T1000 (cell line): ENCODE results near the gene KMT5B.

Experiments used
- DNase-seq: peaks from one replicate; lab custom pipeline; 2025; ENCODE audit warnings: mixed read lengths; lab: John Stamatoyannopoulos, UW

KMT5B gene

DNA sequence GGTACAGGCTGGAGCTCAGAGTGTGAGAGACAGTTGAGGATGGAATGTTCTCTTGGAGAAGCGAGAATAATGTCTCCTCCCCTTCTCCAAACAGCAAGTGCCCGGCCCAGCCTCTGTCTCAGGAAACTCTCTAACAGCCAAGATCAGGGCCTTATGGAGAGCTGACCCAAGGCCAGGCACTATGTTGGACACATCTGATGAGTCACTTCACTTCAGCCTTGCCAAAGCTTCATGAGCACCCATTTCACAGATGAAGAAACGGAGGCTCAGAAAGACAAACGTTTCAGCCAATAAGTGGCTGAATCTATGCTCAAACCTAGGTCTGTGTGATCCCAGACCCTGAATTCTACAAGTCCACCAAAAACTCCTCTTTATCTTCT, 69.8 kb downstream of the KMT5B start:
- DNase-seq: no peak

DNA sequence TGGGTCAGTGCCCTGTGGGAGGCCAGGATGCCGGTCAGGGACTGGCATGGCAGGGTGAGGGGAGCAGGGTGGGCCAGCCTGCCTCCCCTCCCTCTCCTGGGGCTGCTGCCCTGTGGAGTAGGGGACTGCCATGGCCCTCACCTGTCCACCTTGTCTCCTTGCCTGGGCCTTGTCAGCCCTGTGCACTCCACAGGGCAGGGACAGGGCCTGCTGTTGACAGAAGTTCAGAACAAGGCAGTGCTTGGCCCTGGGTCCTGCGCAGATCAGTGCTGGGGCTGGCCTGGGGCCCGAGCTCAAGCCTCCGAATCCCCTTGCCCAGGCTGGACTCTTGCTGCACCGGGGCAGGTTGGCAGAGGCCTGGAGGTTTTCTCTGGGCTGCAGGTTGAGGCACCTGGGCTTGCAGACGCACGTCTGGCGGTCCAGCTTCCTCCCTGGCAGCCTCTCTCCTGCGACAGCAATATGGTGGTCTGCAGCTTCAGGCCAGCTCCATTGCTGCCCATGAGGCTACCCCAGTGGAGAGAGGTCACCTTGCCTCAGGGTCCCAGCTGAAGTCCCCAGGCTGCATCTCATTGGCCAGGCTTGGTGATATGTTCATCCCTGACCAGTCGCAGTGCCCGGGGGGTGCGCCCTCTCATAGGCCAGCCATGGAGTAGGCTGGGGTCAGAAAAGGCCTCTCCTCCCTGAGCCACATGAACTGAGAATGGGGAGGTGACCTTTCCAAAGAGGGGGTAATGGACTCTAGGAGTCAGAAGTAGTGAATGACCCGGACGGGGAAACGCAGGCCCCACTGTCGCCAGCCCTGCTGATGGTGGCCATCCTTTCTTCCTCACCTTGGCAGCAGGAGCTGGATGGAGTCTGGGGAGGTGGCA, 70.4 kb downstream of the KMT5B start:
- DNase-seq: no peak

DNA sequence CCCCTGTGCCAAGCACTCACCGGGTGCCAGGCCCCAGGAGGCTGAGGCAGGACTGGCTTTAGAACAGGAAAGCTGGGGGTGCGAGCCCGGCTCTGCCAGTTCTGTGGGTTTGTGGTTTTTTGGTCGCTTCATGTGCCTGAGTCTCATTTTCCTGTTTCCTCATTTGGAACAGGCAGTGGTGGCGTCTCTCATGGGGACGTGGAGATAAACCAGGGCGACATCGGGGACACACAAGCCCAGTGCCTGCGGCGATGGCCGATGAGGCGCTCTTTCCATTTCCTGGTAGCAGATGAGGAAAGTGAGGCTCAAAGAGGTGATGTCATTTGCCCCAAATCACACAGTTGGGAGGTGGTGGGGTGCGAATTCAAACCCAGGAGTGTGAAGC, 71.1 kb downstream of the KMT5B start:
- DNase-seq: no peak

DNA sequence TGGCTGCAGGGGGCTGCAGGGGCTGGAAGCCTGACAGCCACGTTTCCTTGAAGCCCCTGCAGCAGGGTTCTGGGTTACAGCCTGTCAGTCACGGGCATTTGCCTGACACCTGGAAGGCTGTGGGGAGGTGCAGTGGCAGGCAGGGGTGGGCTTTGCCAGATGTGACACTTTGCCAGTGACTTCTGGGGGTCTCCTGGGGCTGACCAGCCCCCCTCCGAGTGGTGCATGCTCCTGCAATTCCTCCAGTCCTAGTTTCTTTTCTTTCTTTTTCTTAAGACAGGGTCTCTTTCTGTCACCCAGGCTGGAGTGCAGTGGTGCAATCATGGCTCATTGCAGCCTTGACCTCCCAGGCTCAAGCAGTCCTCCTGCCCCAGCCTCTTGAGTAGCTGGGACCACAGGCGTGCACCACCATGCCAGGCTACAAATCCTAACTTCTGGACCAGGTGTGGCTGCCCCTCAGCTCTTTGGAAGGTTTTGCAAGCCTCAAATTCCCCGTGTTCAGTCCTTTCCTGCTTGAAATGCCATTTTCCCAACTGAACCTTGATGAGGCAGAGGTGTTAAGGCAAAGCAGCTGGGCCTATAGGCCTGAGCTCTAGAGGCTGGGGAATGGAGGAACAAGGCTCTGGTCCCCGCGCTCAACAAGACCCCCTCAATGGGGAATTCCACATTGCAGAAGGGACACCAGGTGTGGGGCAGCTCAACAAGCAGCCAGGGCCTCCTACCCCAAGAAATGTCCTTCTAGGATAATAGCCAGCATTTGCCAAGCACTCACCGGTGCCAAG, 71.7 kb downstream of the KMT5B start:
- DNase-seq: no peak

DNA sequence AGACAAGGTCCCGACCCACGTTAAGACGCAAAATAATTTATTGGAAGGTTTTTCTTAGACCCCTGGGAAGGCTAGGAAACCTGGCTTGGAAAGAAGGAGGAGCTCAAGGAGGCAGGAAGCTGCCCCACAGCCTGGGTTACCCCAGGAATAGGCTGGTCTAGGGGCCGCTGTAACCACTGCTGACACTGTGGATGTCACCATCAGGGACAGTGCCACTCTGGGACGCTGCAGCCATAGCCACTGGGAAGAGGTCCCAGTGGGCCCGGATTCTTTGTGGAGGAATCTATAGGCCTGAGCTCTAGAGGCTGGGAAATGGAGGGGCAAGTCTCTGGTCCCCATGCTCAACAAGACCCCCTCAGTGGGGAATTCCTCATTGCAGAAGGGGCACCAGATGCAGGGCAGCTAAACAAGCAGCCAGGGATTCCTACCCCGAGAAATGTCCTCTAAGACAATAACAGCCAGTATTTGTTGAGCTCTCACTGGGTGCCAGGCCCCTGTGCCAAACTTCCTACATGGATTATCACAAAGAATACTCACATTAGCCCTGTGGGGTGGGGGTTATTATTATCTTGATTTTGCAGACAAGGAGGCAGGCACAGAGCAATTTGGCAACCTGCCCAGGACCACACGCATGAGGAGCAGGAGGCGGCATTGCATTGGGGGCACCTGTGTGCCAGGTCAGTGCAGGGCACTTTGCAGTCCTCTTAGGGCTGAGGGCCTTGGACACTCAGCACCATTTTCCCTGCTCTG, 72.4 kb downstream of the KMT5B start:
- DNase-seq: no peak

DNA sequence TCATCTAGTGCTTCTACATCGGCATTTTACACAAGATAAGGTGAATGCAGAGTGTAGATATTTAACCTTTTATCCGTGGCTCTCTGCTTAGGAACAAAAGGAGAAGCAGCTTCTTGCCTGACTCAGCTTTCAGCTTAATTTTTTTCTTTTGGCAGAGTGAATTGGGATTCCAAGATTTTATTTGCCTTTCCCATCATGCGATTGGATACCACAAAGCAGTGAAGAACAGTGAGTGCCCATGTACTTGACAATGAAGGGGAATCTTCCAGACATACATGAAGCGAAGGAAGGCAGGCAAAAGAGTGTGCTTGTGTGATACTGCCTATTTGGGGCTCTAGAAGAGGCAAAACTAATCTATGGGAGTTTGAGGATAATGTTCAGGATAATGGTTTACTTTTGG, 74.9 kb downstream of the KMT5B start:
- no peak for DNase-seq

DNA sequence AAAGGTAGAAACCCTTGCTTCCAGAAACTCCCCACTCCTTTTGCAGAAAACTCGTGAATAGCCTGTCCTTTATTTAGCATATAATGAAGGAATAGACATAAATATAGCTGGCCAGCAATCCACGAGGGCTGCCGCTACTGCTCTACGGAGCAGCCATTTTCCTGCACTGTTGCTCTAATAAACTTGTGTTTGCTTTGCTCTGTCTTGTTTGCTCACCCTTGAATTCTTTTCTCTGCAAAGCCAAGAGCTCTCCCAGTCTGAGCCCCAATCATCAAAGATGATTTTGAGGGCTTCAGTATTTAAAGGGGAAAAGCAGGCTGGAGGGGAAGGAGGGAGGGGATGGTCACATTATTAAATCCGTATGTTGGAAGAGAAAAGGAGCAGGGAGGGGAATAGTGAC, 75.3 kb downstream of the KMT5B start:
- no peak for DNase-seq

DNA sequence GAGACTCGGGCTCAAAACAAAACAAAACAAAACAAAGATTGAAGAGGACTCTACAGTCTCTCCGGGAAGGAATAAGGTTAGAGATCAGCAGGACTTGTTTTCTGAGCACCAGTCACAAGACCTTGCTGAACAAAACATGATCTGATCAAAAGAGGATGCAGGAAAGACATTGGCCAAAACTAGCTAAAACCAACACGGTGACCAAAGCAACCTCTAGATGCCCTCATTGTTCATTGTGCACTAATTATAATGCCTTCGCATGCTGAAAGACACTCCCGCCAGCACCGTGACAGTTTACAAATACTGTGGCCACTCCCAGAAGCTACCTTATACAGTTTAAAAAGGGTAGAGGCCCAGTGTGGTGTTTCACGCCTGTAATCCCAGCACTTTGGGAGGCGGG, 76.2 kb downstream of the KMT5B start:
- DNase-seq: no peak

DNA sequence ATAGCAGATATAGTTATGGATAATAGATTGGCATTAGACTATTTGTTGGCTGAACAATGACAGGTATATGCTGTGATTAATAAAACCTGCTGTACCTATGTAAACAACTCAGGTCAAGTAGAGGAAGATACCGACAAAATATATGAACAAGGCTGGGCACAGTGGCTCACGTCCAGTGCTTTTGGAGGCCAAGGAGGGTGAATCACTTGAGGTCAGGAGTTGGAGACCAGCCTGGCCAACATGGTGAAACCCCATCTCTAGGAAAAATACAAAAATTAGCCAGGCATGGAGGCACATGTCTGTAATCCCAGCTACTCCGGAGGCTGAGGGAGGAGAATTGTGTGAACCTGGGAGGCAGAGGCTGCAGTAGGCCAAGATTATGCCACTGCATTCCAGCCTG, 77.9 kb downstream of the KMT5B start:
- DNase-seq: no peak

DNA sequence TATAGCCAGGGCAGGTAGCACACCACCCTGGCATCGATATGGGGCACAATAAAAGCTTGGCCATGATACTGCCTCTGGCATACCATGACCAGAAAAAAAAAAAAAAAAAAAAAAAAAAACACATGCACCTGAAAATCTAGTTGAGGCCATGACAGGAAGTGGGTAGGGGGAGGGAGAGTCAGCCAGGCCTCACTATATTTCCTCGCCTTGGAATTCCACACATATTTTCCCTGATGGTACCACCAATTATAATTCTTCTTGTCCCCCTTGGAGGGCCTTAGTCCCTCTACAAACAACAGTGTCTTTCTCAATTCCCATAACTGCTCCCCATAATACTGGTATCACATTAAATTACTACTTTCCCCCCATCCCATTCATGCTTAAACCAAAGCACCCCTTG, 79.3 kb downstream of the KMT5B start:
- DNase-seq: no peak

DNA sequence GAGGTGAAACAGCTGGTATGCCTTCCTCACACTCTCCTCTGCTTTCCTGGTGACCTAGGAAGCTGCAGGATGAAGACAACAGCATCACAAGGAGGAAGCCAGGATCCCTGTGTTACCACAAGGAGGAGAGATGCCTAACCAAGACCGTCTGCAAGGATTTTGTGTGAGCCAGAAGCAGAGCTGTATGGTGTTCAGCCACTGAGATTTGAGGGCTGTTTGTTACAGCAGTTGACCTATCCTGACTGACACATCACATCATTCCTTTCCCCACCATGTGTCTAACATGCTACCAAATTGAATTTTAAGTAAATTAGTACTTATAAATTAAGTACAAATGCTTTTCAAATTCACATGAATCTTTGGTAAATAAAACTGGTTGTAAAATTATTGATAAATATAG, 83.0 kb downstream of the KMT5B start:
- no peak for DNase-seq

DNA sequence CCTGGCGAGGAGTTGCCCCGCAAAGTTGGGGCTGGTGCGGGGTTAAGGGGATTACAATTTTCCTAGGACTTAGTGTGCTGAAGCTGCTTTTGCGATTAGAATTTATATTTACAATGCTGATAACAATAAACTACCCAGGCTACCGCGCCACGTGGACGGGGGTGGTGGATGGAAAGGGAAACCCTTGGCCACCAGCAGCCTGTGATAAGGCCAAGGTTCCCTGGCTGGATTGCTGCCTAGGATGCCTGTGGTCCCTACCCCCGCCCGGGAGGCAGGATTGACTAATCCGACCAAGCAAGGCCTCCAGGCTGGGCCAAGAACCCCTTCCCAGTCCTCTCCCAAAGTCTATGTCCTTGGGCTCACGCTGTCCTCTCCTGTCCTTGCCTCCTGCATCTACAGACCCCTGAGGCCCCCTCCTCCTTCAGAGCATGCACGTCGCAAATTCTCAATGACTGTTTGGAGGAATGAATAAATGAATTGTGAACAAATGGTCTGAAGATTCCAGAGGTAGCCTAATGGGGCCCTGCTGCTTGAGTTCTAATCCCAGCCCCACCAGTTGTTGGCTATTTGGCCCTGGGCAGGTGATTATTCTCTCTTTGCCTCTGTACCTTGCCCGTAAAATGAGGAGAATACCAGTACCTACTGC, 84.3 kb downstream of the KMT5B start:
- DNase-seq: no peak

DNA sequence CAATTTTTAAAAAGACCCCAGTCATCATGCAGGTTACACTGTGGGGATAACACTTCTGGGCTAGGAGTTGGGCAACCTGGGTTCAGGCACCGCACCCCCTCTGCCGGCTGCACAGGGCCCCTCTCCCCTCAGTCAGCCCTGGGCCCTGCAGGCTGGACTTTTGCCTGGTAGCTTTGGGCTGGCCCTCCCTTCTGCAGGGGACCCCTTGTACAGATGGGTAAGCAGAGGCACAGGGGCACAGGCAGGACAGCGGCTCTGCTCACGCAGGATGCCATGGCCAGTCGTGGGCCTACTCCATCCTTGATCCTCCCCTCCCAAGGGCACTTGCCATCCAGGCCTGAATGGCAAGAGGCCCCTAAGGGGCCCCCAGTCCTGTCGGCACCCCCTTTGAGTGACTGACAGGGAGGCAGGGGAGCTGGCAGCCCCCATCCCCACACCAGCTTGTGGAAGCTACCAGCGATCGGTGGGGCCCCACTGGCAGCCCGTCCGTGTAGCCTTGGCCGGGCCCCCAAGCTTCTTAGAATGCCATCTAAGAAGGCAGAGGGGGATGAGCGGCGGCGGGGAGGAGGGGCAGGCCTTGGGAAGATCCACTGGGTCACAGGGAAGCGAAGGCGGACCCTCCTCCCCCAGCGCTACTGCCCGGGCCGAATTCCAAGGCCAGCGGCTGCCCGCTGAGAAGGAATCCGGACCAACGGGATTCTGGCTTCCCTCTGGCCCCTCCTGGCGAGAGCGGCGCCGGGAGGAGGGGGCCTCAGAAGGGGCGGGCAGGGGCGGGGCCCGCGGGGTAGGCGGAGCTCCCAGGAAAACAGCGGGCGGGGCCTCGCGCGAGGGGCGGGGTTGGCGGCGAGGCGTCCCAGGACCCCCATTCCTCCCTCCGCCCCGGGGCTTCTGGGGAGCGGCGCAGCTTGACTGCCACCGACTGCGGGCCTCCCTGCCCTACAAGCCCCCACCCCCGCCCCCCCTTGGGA, 85.1 kb downstream of the KMT5B start:
- DNase-seq: peak; percentile 21

DNA sequence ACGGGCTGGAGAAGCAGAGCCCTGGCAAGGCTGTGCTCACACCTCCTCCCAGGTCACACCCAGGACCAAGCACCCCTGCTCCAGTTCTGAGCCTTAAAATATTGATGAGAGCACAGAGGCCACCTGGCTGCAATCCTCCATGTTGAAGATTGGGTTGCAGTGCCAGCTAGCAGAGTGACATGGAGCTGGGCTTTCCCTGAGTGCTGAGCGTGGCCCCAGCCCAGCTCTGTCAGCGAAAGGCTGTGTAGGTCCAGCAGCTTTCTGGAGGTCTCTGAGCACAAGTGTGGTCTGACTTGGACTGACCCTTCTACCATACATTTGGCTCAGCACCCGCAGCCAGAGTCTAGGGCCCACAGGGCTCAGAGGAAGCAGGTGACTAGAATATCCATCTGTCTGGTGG, 87.9 kb downstream of the KMT5B start:
- DNase-seq: no peak

DNA sequence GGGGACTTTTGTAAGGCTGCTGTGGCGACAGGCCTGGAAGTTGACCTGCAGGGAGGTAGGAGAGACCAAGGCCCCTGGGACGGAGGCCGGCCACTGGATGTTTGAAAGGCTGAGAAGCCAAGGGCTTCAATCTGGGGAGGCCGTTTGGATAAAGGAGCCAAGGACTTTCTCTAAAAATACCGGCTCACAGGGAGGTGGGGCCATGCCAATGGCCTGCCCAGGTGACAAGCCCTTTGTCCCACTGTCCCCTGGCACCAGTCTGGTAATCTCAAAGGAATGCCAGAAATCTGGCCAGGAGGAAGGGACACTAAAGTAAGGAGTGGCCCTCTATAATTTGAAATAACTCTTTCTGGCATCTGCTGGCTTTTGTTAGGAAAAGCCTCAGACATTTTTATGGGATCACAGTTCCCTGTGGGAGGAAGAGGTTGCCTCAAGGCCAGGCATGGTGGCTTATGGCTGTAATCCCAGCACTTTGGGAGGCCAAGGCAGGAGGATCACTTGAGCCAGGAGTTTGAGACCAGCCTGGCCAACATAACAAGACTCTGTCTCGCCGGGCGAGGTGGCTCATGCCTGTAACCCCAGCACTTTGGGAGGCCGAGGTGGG, 90.1 kb downstream of the KMT5B start:
- no peak for DNase-seq

DNA sequence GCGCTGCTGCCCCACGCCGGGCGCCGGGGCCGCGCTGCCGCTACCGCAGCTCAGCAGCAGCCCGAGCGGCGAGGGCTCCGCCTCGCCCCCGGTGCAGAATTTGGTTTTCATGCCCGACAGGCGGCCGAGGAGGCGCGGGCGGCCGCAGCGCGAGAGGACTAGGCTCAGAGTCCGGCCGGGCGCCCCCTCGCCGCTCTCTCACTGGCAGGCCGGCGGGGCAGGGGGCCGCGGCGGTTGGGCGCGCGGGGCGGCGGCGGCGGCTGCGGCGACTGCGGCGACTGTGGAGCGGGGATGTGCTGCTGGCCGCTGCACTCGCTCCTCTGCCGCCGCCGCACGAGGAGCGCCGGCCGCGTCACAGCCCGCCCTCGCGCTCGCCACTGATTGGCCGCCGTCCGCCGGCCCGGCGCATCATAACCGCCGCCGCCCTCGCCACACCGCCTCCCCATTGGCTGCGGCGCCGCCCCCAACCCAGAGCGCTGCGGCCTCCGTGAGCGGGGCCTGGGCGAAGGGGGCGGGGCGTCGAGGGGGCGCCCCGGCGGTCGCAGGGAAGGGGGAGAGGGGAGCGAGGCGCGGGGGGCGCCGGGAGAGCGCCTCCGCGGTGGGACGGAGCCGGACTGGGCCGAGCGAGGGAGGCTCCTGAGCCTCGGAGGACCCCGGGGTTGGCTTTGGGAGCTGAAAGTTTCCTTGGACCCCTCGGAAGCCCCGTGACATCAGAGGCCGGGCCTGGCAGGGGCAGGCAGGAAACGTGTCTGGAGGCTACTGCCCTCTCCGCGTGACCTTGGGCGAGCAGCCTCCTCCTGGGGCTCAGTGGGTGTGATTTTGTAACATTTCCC, 91.8 kb downstream of the KMT5B start, which contains the start of gene CHKA:
TSS of gene CHKA (minus strand) at position 322 of the 833 bp plus-strand sequence. CDS start at position 111, 211 bp downstream.
- peak; percentile 88 for DNase-seq

DNA sequence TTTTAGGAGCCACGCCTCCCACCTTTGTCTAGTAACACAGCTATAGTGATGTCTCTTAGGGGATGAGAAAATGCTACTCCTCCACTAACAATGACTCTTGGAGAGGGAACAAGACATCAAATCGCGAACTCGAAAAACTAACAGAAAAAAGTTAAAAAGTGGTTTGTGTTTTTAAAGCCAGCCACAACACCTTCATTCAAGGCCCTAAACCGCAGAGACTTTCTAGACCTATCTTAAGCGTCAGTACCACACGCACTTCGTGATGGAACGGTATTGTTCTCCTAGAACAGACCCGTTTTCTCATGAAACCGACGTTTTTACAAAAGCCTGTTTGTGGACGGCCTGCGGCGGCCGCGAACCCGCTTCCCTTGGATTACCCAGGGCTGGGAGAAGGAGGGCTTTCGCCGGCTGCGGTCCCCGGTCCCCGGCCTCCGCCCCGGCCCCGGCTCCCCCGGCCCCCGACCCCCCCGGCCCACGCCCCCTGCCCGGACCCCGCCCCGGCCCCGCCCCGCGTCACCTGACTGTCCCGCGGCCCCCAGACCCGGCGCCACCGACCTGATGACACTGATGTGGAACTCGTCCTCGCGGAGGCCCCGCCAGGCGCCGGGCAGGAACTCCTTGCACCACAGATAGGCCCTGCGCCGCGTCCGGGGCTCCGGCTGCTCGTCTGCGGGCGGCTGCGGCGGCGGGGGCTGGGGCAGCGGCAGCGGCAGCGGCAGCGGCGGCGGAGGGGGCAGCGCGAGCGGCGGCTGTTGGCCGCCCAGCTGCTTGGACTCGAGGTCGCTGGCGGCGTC, 92.6 kb downstream of the KMT5B start:
- no peak for DNase-seq

DNA sequence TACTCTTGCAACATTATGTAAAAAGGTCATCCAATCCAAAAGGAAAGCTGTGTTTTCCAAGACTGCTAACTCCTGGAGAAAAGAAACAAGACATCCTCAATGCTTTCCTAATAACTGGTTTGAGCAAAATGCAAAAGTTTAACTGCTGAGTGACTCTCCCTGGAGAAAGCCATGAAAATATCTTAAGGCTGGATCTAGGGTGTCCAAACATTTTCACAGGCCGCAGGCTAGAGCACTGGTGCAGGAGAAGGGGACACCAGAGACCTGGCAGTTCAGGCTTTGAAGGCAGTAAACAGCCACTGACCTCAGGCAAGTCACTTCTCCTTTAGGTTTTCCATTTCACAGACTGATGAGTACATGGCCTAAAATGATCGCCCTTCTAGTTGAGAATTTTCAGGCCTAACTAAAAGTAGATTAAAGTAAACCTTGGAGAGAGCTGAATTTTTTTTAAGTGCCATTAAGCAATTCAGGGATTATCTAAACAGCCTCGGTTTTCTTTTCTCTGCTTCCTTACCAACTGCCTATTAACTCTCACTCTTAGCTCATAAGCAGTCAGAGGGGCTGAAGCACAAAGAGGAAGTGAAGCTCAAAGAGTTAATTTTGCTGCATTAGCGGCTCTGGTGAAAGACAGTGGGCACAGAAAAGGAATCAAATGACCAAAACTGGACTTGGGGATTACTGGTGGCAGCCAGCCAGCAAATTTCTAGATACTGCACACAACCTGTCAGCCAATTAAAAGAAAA, 94.2 kb downstream of the KMT5B start:
- no peak for DNase-seq
